ENCODE results near the gene MARK1. TPM values are rescaled to one million over a fixed set of nuclear protein-coding genes. Genes with fewer than 3 reads are reported as not detected.

MARK1 gene
- total RNA-seq, 4 donors from 2014 or later: 4.3 to 6.8 (median 5.4) TPM

DNA sequence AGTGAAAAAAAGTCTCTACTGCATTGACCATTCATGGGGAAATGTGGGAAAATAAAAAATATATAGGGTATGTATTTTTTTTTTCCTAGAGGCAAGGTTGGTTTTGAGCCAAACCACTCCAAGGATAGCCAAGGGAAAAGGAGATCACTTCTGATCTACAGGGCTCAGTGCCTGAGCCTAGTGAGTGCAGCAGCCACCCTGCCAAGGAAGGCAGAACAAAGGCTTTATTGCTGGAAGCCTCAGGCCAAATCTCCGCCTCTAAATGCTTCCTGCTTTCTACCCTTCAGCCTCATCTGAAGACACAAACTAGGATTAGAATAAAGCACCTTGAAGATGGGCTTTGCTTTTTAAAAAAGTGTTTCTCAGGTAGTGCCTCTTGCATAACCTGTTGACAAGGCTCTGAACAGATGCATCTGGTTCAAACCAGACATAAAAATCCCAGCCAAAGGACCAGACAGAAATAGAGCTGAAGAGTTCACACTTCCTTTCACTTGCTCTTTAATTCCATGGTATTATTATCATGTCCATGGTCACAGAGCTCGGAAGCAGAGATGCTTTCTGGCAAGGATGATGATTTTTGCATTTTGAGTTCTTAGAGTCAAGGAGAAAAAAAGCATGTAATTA is 172.7 kb downstream of the MARK1 start:
- H3K27ac ChIP-seq: no peak overlapping the region
- no peak for TF ChIP-seq POLR2A (IDR thresholded peaks at IDR 0.05)
- no peak for TF ChIP-seq EP300 (IDR thresholded peaks at IDR 0.05; ENCODE audit: low read depth)
- TF ChIP-seq, protein P1, sequence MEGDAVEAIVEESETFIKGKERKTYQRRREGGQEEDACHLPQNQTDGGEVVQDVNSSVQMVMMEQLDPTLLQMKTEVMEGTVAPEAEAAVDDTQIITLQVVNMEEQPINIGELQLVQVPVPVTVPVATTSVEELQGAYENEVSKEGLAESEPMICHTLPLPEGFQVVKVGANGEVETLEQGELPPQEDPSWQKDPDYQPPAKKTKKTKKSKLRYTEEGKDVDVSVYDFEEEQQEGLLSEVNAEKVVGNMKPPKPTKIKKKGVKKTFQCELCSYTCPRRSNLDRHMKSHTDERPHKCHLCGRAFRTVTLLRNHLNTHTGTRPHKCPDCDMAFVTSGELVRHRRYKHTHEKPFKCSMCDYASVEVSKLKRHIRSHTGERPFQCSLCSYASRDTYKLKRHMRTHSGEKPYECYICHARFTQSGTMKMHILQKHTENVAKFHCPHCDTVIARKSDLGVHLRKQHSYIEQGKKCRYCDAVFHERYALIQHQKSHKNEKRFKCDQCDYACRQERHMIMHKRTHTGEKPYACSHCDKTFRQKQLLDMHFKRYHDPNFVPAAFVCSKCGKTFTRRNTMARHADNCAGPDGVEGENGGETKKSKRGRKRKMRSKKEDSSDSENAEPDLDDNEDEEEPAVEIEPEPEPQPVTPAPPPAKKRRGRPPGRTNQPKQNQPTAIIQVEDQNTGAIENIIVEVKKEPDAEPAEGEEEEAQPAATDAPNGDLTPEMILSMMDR (IDR thresholded peaks at IDR 0.05): no peak
- no peak for TF ChIP-seq POLR2AphosphoS5 (IDR thresholded peaks at IDR 0.05)
- peaks cover 0 to 7% (median 0%) of the 10 kb centered on the region in 4 donors for H3K4me1 ChIP-seq
- no peak overlapping the region for H3K4me3 ChIP-seq
- no peaks in the 10 kb centered on the region for H3K9me3 ChIP-seq
- H3K36me3 ChIP-seq: no peaks in the 10 kb centered on the region
- DNase-seq: no peak
- 0 to 39% methylated on average over 1 to 2 of the region's 2 CpGs for WGBS, 2 donors (ENCODE audit: low coverage in 1 of 2)
- in situ Hi-C loops (cut with MboI; ENCODE audit: low pct_ligation_motif_present in 1 of 4, low pct_unique_long_range_greater_than_20kb in 1 of 4, low sequenced_read_pairs in 3 of 4) (no loop called here), intact Hi-C loops (cut with DNase I; ENCODE audit: low total_unique reads) (no loop called here)
- no peaks in the 10 kb centered on the region for H3K27me3 ChIP-seq

DNA sequence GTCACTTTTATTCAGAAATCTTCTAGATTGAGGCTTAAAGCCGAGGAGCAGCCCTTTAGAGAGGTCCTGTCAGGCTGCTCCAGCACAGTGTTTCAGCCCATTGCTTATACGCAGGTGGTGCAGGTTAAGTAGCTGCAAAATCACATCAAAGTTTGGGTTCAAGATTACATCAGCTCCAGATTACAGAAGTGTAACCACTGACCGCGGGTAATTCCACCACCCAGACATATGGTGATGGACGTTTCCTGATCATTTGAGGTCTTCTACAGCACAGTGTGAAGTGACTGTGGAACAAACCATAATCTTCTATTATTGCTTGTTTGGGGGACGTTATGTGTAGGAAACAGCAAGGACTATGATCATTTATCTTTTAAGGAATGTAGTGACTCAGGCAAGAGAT is 174.0 kb downstream of the MARK1 start:
- TF ChIP-seq POLR2AphosphoS5 (IDR thresholded peaks at IDR 0.05): no peak
- TF ChIP-seq POLR2A (IDR thresholded peaks at IDR 0.05): no peak
- no peak for TF ChIP-seq EP300 (IDR thresholded peaks at IDR 0.05; ENCODE audit: low read depth)
- TF ChIP-seq, protein P1 (IDR thresholded peaks at IDR 0.05): no peak
- H3K9me3 ChIP-seq: no peaks in the 10 kb centered on the region
- in situ Hi-C loops (cut with MboI; ENCODE audit: low pct_ligation_motif_present in 1 of 4, low pct_unique_long_range_greater_than_20kb in 1 of 4, low sequenced_read_pairs in 3 of 4): no loop called here
- H3K27ac ChIP-seq: no peak overlapping the region
- H3K27me3 ChIP-seq: no peaks in the 10 kb centered on the region
- WGBS, 2 donors (ENCODE audit: low coverage in 1 of 2): 29 to 67% methylated on average over 1 to 6 of the region's 6 CpGs
- no peak for DNase-seq
- intact Hi-C loops (cut with DNase I; ENCODE audit: low total_unique reads): no loop called here
- no peak overlapping the region for H3K4me3 ChIP-seq
- H3K4me1 ChIP-seq: peaks cover 0 to 7% (median 0%) of the 10 kb centered on the region in 4 donors
- no peaks in the 10 kb centered on the region for H3K36me3 ChIP-seq

DNA sequence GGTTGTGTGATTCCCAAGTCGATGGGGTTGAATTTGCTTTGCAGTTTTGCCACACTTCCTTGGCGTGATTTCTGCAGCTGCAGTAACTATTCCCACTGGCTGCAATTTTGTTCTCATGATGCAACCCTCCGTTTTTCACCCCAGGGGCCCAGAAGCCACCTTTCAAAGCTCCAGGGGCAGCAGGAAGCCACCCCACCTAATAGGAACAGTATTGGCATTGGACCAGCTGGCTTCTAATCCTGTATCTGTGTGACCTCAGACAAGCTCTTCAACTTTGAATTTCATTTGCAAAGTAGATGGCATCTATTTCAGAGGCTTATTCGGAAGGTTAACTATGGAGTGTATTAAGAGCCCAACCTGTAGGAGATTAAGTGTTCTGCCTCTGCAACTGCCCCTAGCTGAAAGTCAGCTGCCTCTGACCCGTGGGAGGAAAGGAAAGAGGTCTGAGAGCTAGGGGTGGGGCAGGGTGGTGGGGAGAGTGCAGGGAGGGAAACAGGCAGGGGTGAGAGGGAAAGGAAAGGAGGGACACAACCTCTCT is 174.9 kb downstream of the MARK1 start:
- no peaks in the 10 kb centered on the region for H3K27me3 ChIP-seq
- no peak overlapping the region for H3K27ac ChIP-seq
- peaks cover 0 to 7% (median 0%) of the 10 kb centered on the region in 4 donors for H3K4me1 ChIP-seq
- TF ChIP-seq, protein P1 (IDR thresholded peaks at IDR 0.05): no peak
- TF ChIP-seq POLR2A (IDR thresholded peaks at IDR 0.05): no peak
- TF ChIP-seq POLR2AphosphoS5 (IDR thresholded peaks at IDR 0.05): no peak
- TF ChIP-seq EP300 (IDR thresholded peaks at IDR 0.05; ENCODE audit: low read depth): no peak
- WGBS, 2 donors (ENCODE audit: low coverage in 1 of 2): 56 to 74% methylated on average over 5 of the region's 5 CpGs
- no peaks in the 10 kb centered on the region for H3K36me3 ChIP-seq
- in situ Hi-C loops (cut with MboI; ENCODE audit: low pct_ligation_motif_present in 1 of 4, low pct_unique_long_range_greater_than_20kb in 1 of 4, low sequenced_read_pairs in 3 of 4) (no loop called here), intact Hi-C loops (cut with DNase I; ENCODE audit: low total_unique reads) (no loop called here)
- no peak for DNase-seq
- H3K4me3 ChIP-seq: no peak overlapping the region
- H3K9me3 ChIP-seq: no peaks in the 10 kb centered on the region

DNA sequence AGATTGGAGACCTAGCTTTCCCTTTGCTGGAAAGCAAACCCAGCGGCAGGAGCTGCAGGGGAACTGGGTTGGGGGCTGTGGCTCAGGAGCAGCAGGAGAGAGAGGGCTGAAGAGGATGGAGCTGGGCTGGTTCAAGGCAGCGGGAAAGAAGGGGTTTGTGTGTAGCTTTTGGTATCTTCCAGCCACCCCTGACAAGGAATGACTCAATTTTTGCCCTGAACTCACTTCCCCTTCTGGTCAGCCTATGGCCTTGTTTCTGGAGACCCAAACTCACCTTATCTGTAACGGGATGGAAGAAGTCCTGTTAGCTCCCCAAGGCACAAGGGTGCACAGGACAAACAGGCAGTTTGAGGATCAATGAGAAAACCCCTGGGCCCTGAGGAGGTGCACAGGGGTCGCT is 175.4 kb downstream of the MARK1 start:
- Histone ChIP-seq H3K27me3 (no peaks in the 10 kb centered on the region), H3K4me3 (no peak overlapping the region), H3K27ac (no peak overlapping the region), H3K4me1 (peaks cover 0 to 9% (median under 1%) of the 10 kb centered on the region in 4 donors), H3K36me3 (no peaks in the 10 kb centered on the region), H3K9me3 (no peaks in the 10 kb centered on the region)
- TF ChIP-seq POLR2A (IDR thresholded peaks at IDR 0.05): no peak
- TF ChIP-seq POLR2AphosphoS5 (IDR thresholded peaks at IDR 0.05): no peak
- TF ChIP-seq EP300 (IDR thresholded peaks at IDR 0.05; ENCODE audit: low read depth): no peak
- TF ChIP-seq, protein P1 (IDR thresholded peaks at IDR 0.05): no peak
- intact Hi-C loops (cut with DNase I; ENCODE audit: low total_unique reads) (no loop called here), in situ Hi-C loops (cut with MboI; ENCODE audit: low pct_ligation_motif_present in 1 of 4, low pct_unique_long_range_greater_than_20kb in 1 of 4, low sequenced_read_pairs in 3 of 4) (no loop called here)
- no peak for DNase-seq
- 73 to 81% methylated on average over 2 to 4 of the region's 4 CpGs for WGBS, 2 donors (ENCODE audit: low coverage in 1 of 2)
